HG02973 (cell line): ENCODE data around the gene AKAIN1.

ENCODE experiments used
- ATAC-seq: cut with Tn5 transposase; IDR thresholded peaks from one replicate; pipeline ENCODE4 v1.9.1; 2021; ENCODE audit warnings: moderate library complexity; ENCODE audit not compliant: unreplicated experiment

The AKAIN1 gene

GRCh38 chr18:5197032-5197434 lies at the start of gene AKAIN1:
AKAIN1 (minus strand) TSS chr18:5197257; CDS start chr18:5197053, 204 bp downstream.
- no peak for ATAC-seq

GRCh38 chr18:5244941-5245340 lies 47.9 kb upstream of the AKAIN1 start:
- no peak for ATAC-seq

- ATAC-seq, result no peak
Measured at GRCh38 chr18:5239447-5239846, 42.4 kb upstream of the AKAIN1 start.

- peak; percentile 38 for ATAC-seq
Measured at GRCh38 chr18:5238371-5238976, 41.4 kb upstream of the AKAIN1 start.

GRCh38 chr18:5237723-5238370 lies 40.8 kb upstream of the AKAIN1 start:
- peak; percentile 95 for ATAC-seq

GRCh38 chr18:5237083-5237722 lies 40.1 kb upstream of the AKAIN1 start:
- ATAC-seq, result peak; percentile 31

GRCh38 chr18:5214583-5215351 lies 17.7 kb upstream of the AKAIN1 start:
- no peak for ATAC-seq

GRCh38 chr18:5207471-5208150 lies 10.6 kb upstream of the AKAIN1 start:
- no peak for ATAC-seq

GRCh38 chr18:5198311-5198710 lies 1.3 kb upstream of the AKAIN1 start:
- no peak for ATAC-seq

GRCh38 chr18:5197461-5197860 lies 404 bp upstream of the AKAIN1 start:
- no peak for ATAC-seq

- ATAC-seq, result no peak
Measured at GRCh38 chr18:5196253-5197031, 615 bp downstream of the AKAIN1 start.

GRCh38 chr18:5195656-5196055 lies 1.4 kb downstream of the AKAIN1 start:
- no peak for ATAC-seq

GRCh38 chr18:5180254-5180653 lies 16.8 kb downstream of the AKAIN1 start:
- no peak for ATAC-seq

GRCh38 chr18:5178519-5178918 lies 18.5 kb downstream of the AKAIN1 start:
- ATAC-seq, result no peak

- no peak for ATAC-seq
Measured at GRCh38 chr18:5175378-5175777, 21.7 kb downstream of the AKAIN1 start.

- no peak for ATAC-seq
Measured at GRCh38 chr18:5173646-5174045, 23.4 kb downstream of the AKAIN1 start.

GRCh38 chr18:5173236-5173635 lies 23.8 kb downstream of the AKAIN1 start:
- no peak for ATAC-seq

- ATAC-seq, result no peak
Measured at GRCh38 chr18:5167831-5168230, 29.2 kb downstream of the AKAIN1 start.

GRCh38 chr18:5166606-5167280 lies 30.3 kb downstream of the AKAIN1 start:
- no peak for ATAC-seq

GRCh38 chr18:5164903-5165302 lies 32.2 kb downstream of the AKAIN1 start:
- ATAC-seq, result no peak
